ENCODE results near the gene NLRP12. TPM values are rescaled to one million over a fixed set of nuclear protein-coding genes. Genes with fewer than 3 reads are reported as not detected.
"Not testable (repeated sequence)": the region's sequence is repeated elsewhere in the genome, so short reads cannot be mapped to it uniquely, and the experiment has no call there.

The NLRP12 gene, protein sequence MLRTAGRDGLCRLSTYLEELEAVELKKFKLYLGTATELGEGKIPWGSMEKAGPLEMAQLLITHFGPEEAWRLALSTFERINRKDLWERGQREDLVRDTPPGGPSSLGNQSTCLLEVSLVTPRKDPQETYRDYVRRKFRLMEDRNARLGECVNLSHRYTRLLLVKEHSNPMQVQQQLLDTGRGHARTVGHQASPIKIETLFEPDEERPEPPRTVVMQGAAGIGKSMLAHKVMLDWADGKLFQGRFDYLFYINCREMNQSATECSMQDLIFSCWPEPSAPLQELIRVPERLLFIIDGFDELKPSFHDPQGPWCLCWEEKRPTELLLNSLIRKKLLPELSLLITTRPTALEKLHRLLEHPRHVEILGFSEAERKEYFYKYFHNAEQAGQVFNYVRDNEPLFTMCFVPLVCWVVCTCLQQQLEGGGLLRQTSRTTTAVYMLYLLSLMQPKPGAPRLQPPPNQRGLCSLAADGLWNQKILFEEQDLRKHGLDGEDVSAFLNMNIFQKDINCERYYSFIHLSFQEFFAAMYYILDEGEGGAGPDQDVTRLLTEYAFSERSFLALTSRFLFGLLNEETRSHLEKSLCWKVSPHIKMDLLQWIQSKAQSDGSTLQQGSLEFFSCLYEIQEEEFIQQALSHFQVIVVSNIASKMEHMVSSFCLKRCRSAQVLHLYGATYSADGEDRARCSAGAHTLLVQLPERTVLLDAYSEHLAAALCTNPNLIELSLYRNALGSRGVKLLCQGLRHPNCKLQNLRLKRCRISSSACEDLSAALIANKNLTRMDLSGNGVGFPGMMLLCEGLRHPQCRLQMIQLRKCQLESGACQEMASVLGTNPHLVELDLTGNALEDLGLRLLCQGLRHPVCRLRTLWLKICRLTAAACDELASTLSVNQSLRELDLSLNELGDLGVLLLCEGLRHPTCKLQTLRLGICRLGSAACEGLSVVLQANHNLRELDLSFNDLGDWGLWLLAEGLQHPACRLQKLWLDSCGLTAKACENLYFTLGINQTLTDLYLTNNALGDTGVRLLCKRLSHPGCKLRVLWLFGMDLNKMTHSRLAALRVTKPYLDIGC
- not detected for total RNA-seq
- under 1 TPM in 1 of 3 donors, not detected in 2; 0.21 TPM for polyA plus RNA-seq
- total RNA-seq = 0 to 0.17 (median 0) reads per million in 6 experiments

DNA sequence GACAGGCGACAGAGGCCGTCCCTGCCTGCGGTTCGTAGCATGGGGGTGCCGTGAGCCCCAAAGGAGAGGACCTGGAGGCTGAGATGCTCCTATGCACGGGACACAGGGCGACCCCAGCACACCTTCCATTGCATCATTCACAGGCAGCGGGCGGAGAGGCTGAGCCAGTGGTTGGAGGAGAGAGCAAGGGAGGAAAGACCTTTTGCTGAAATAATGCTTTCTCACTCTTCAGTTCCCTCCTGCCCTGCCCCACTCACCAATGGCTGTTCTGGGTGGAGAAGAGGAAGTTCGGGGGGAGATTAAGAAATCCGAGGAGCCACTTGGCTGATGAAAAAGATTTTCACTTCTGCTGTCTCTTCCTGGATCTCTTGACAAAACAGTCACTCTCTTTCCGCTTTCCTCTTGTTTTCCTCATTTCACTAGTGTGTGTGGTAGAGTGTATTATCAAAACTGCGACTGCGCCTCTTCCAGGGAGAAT lies at the start of gene NLRP12:
NLRP12 (minus strand) TSS at position 181 of the 478 bp plus-strand sequence; CDS start at position 41, 140 bp downstream.
- no peak for DNase-seq
- H3K27ac Mint-ChIP-seq = no peak within 1 kb of the TSS
- peaks cover 13 to 47% (median 24%) of the 10 kb centered on the region in 5 donors for H3K27me3 Mint-ChIP-seq
- no peaks in the 10 kb centered on the region for H3K36me3 Mint-ChIP-seq
- H3K9me3 Mint-ChIP-seq = no peaks in the 10 kb centered on the region
- H3K4me1 Mint-ChIP-seq = peaks cover 0 to 6% (median under 1%) of the 10 kb centered on the region in 4 donors
- H3K4me3 Mint-ChIP-seq = peak within 1 kb of the TSS in 1 of 10 donors; percentile 70
- POLR2A ChIA-PET = no interaction called here
- ATAC-seq = no peak

DNA sequence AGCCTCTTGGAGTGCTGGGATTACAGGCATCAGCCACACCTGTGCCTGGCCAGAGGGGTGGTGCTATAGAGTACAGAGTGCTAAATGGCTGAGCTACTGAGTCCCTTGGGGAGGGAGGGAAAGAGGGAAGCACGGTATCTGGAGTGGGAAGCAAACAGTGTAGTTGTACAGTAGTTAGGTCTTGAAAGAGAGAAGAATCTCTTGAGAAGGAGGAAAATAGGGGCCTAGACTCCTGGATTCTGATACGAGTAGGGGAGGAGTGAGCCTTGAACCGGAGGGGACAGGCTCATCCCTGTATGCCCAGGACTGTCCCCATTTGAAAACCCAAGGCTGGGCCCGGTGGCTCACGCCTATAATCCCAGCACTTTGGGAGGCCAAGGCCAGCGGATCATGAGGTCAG lies 48.6 kb upstream of the NLRP12 start:
- H3K4me3 Mint-ChIP-seq = peak overlapping the region in 7 of 10 donors; percentile 22 to 71 (median 44)
- H3K9me3 Mint-ChIP-seq = peaks cover 0 to 14% (median 3%) of the 10 kb centered on the region in 9 donors
- peak overlapping the region; percentile 84 to 99 (median 96) for H3K27ac Mint-ChIP-seq
- H3K27me3 Mint-ChIP-seq = no peaks in the 10 kb centered on the region
- POLR2A ChIA-PET = interaction anchor here (0.5 to 1.2 kb wide), 3 partner anchors 13 to 338 kb away, joined by 3 to 5 read pairs (median 3); no protein-coding TSS in a partner anchor
- no peak for ATAC-seq
- H3K36me3 Mint-ChIP-seq = peaks cover 13 to 36% (median 17%) of the 10 kb centered on the region in 3 donors
- no peak for DNase-seq
- peaks cover 47 to 88% (median 72%) of the 10 kb centered on the region in 4 donors for H3K4me1 Mint-ChIP-seq

DNA sequence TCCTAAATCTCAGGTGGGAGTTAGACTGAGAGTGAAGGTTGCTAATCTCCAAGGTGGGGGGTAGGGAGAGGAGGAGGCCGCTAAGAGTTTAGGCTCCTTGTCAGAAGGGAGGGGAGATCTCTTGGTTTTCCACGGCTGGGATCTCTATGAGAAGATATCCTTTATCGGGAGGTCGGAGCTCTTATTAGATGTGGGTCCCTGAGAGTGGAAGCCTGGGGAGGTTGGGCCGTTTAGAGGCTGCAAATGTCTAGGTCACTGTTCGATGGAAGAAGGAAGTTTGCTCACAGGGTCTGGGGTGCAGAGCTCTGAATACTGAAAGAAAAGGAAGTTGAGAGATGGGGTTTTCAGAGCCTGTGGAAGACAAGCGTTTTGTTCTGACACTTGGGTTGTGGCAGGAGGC lies 47.3 kb upstream of the NLRP12 start:
- Mint-ChIP-seq H3K9me3 (peaks cover 0 to 14% (median 3%) of the 10 kb centered on the region in 9 donors), H3K27me3 (no peaks in the 10 kb centered on the region), H3K36me3 (peaks cover 13 to 36% (median 17%) of the 10 kb centered on the region in 3 donors), H3K4me1 (peaks cover 41 to 86% (median 70%) of the 10 kb centered on the region in 4 donors), H3K4me3 (peak overlapping the region; percentile 51 to 85 (median 77)), H3K27ac (peak overlapping the region; percentile 81 to 97 (median 94))
- DNase-seq (peak in 2 of 10 donors; percentile 21 to 26), ATAC-seq (no peak)
- POLR2A ChIA-PET = interaction anchor here (1.8 kb wide), 1 partner anchor 11 kb away, joined by 6 read pairs; the partner anchor contains the start of gene PRKCG

DNA sequence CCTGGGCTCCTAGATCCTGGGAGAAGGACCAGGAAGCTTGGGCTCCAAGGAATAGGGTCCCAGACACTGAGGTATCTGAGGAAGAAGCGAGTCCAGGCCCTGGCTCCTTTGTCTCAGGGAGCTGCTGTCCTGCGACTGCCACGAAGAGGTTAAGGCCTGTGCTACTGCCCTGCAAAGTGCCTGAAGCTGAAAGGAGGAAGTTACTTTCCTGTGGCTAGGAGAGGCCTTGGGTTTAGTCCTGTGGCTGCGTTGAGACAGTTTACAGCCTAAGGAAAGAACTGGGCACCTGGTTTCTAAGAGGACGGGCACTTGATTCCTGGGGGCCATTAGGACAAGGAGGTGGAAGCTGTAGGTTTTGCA lies 46.4 kb upstream of the NLRP12 start:
- peaks cover 37 to 86% (median 68%) of the 10 kb centered on the region in 4 donors for H3K4me1 Mint-ChIP-seq
- peak overlapping the region; percentile 81 to 97 (median 93) for H3K27ac Mint-ChIP-seq
- no peaks in the 10 kb centered on the region for H3K27me3 Mint-ChIP-seq
- H3K4me3 Mint-ChIP-seq = peak overlapping the region; percentile 51 to 85 (median 77)
- peaks cover 0 to 14% (median 3%) of the 10 kb centered on the region in 9 donors for H3K9me3 Mint-ChIP-seq
- ATAC-seq = no peak
- DNase-seq = peak in 3 of 10 donors; percentile 20 to 28 (median 21)
- peaks cover 13 to 33% (median 15%) of the 10 kb centered on the region in 3 donors for H3K36me3 Mint-ChIP-seq
- POLR2A ChIA-PET = interaction anchor here (1.8 kb wide), 1 partner anchor 12 kb away, joined by 6 read pairs; the partner anchor contains the start of gene PRKCG

DNA sequence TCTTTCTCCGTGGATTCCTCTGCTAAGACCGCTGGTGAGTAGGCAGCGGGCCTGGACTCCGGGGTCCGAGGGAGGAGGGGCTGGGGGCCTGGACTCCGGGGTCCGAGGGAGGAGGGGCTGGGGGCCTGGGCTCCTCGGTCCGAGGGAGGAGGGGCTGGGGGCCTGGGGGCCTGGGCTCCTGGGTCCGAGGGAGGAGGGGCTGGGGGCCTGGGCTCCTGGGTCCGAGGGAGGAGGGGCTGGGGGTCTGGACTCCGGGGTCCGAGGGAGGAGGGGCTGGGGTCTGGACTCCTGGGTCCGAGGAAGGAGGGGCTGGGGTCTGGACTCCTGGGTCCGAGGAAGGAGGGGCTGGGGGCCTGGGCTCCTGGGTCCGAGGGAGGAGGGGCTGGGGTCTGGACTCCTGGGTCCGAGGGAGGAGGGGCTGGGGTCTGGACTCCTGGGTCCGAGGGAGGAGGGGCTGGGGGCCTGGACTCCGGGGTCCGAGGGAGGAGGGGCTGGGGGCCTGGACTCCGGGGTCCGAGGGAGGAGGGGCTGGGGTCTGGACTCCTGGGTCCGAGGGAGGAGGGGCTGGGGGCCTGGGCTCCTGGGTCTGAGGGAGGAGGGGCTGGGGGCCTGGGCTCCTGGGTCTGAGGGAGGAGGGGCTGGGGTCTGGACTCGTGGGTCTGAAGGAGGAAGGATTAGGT lies 45.8 kb upstream of the NLRP12 start:
- Mint-ChIP-seq H3K4me3 (peak overlapping the region; percentile 80 to 99 (median 96)), H3K27ac (peak overlapping the region; percentile 83 to 100 (median 97)), H3K36me3 (peaks cover 13 to 32% (median 15%) of the 10 kb centered on the region in 3 donors), H3K9me3 (peaks cover 0 to 13% (median 3%) of the 10 kb centered on the region in 9 donors), H3K4me1 (peaks cover 37 to 81% (median 65%) of the 10 kb centered on the region in 4 donors)
- ATAC-seq, H3K27me3 Mint-ChIP-seq, DNase-seq: not testable (repeated sequence)
- POLR2A ChIA-PET = interaction anchor here (1.8 kb wide), 1 partner anchor 12 kb away, joined by 6 read pairs; the partner anchor contains the start of gene PRKCG

DNA sequence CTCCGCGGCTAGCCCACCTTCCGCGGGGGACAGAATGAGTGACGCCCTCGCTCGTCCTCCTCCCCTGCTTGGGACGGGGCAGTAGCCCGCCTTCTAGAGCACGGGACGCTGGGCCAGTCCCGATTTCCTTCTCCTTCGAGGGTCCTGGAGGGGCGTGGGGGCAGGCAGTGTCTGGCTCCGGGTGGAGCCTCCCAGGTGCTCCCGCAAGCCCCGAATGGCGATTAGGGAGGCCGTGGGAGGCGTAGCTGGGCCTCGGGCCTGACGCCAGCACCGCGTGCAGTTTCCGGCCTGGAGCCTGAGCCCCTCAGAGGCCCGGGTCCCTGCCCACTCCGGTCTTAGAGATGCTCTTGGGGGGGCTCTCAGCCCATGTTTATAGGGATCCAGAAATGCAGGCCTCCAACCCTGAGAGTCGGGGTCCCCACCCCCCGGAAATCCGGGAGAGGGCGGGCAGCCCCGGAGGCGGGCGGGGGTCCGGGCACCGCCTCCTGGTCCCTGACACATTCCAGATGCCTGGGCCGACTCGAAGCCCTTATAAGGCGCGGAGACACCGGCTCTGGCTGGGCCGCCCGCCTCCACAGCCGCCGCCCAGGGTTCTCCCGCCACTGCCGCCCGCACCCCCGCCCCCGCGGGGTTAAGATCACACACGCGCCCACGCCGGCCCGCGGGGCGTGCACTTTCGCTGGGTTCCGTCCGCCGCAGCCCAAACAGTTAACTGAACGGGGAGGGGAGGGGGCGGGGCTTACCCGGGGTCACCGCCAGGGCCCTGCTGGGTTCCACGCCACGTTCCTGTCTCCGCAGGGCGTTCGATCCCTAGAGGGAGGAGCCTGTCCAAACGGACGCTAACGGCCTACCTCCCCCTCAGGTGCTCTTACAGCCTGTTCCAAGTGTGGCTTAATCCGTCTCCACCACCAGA lies 45.0 kb upstream of the NLRP12 start:
- Mint-ChIP-seq H3K27me3 (no peaks in the 10 kb centered on the region), H3K4me3 (peak overlapping the region; percentile 80 to 99 (median 96)), H3K36me3 (peaks cover 7 to 24% (median 8%) of the 10 kb centered on the region in 3 donors), H3K9me3 (peaks cover 0 to 5% (median 0%) of the 10 kb centered on the region in 9 donors), H3K27ac (peak overlapping the region; percentile 81 to 100 (median 97)), H3K4me1 (peaks cover 29 to 73% (median 59%) of the 10 kb centered on the region in 4 donors)
- DNase-seq (peak; percentile 72 to 93 (median 88)), ATAC-seq (peak; percentile 43 to 54)
- POLR2A ChIA-PET = interaction anchor here (0.7 to 4.3 kb wide), 4 partner anchors 8 to 290 kb away, joined by 3 to 57 read pairs (median 3); partner anchors contain the start of genes CNOT3 and LENG1

DNA sequence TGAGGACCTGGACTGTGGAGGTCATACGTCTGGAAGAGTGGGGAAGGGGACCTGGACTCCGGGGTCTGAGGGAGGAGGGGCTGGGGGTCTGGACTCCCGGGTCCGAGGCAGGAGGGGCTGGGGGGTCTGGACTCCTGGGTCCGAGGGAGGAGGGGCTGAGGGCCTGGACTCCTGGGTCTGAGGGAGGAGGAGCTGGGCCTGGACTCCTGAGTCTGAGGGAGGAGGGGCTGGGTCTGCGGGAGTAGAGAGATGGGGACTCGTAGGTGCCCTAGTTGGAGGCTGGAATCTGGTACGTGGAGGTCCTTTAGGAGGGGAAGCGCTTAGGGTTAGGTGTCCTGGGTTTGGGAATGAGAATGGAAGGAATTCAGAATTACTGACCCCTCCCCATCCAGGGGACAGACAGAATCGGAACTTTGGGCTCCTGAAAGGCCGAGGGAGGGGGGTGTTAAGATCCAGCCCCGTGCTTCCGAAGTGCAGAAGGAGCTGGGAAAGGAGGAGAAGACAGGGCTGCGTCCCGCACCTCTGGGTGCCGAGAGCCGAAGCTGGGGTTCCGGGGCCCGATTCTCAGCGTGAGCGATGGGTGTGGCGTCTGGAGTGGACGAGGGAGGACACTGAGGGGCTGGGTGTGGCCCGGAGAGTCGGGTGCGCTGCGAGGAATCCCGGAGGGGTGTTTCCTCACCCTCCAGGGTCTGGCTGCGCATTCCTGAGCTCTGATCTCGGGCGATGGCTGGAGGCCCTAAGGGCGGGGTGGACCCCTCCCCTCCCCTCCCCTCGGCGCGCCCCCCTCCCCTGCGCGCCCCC lies 44.2 kb upstream of the NLRP12 start:
- Mint-ChIP-seq H3K9me3 (peaks cover 0 to 3% (median 0%) of the 10 kb centered on the region in 9 donors), H3K4me1 (peaks cover 21 to 64% (median 51%) of the 10 kb centered on the region in 4 donors), H3K4me3 (peak overlapping the region; percentile 90 to 99 (median 96)), H3K27me3 (peaks cover 0 to under 1% (median 0%) of the 10 kb centered on the region in 5 donors), H3K27ac (peak overlapping the region; percentile 91 to 100 (median 100)), H3K36me3 (peaks cover 0 to 15% (median 2%) of the 10 kb centered on the region in 3 donors)
- DNase-seq = peak in 9 of 10 donors; percentile 37 to 79 (median 60)
- peak in 1 of 2 donors; percentile 2 for ATAC-seq
- POLR2A ChIA-PET = interaction anchor here (0.6 to 4.3 kb wide), 10 partner anchors 9 to 1608 kb away, joined by 3 to 57 read pairs (median 3); partner anchors contain the start of genes CNOT3, LENG1, MBOAT7 and PRKCG

DNA sequence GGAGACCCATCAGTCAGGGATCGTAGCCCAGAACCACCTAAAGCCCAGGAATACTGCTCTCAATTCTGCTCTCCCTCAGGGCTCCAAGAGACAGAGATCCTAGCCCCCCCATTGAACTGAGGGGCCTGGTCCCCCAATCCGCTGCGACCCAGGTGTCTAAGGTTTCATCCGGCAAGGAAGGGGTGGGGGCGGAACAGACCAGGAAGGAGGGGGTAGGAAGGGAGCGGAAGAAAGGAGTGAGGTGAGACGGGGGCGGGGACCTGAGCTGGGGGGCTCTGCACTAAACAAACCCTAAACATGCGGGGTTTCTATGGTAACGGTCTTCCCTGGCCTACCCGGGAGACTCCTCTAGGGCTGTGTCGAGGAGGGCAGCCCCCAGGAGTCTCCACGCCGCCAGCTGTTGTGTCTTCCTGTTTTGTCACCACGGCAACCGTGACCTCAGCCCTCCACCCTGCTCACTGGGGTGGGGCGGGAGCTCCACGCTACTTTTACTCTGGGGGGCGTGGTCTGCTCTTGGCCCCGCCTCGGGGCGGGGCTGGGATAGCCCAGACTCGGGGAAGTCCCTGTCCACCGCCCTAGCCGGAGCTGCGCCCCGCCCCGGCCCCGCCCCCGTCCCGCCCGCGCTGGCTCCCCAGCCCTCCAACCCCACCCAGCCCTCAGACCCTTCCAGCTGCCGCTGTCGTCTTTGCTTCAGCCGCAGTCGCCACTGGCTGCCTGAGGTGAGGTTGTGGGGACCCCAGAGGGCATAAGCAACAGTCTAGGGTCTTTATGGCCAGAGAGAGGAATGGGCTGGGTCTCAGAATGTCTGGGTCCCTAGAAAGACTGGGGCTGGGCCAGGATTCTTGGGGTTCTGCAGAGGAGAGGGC lies 43.3 kb upstream of the NLRP12 start, which contains the start of gene MYADM:
MYADM (plus strand) TSS at position 659 of the 866 bp plus-strand sequence. CDS start 5,647 bp downstream, outside the sequence.
- Mint-ChIP-seq H3K27ac (peak within 1 kb of the TSS; percentile 94 to 100 (median 100)), H3K4me1 (peaks cover 21 to 56% (median 43%) of the 10 kb centered on the region in 4 donors), H3K9me3 (no peaks in the 10 kb centered on the region), H3K4me3 (peak within 1 kb of the TSS; percentile 90 to 99 (median 96)), H3K36me3 (peaks cover 0 to 7% (median 0%) of the 10 kb centered on the region in 3 donors), H3K27me3 (peaks cover 0 to 1% (median 0%) of the 10 kb centered on the region in 5 donors)
- DNase-seq (peak; percentile 98 to 100 (median 100)), ATAC-seq (peak; percentile 45 to 72)
- POLR2A ChIA-PET = interaction anchor here (0.6 to 4.3 kb wide), 8 partner anchors 10 to 1609 kb away, joined by 3 to 57 read pairs (median 4); partner anchors contain the start of genes CNOT3, MBOAT7, PRKCG and PRPF31

Measured in naive thymus-derived CD8-positive, alpha-beta T cell (primary cell).